IPS-NIHi7 (cell line): Measurements from ENCODE around the gene B4GALT1.
"Not testable (repeated sequence)": the region's sequence is repeated elsewhere in the genome, so short reads cannot be mapped to it uniquely, and the experiment has no call there.

Experiments used
- DNase-seq: peaks from one replicate; pipeline ENCODE4 v3.0.0; 2012; ENCODE audit warnings: mixed read lengths; ENCODE audit errors: extremely low spot score

Gene B4GALT1

GRCh38 chr9:33162721-33163311 is 4.3 kb downstream of the B4GALT1 start:
- DNase-seq, result no peak

- DNase-seq, result no peak
Observed at GRCh38 chr9:33161589-33162132, 5.5 kb downstream of the B4GALT1 start.

DNA sequence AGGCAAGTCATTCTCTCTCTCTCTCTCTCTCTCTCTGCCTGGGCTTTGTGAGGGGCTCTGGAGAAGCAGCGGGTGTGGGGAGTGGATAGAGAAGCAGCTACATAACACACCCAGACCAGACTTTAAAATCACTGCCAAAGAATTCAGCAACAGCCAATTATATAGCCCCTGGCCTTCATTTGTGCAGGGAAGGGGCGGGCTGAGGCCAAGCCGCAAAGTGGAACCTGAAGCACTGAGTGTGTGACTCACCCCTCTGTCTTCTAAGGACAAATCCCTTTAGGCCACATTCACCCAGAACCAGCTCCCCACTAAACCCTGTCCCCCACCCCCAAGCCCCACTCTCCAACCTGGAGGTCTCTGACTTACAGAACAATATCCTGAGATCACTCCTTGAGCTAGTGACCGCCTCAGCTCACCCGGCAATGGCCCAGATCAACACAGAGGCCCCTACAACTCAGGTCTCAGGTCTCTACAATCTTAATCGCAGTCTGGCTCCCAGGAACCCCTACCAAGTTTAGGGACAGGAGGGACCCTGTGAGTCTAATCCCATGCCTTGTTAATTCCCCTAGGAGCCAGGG is 6.0 kb downstream of the B4GALT1 start:
- DNase-seq, result no peak

- DNase-seq, result not testable (repeated sequence)
Observed at GRCh38 chr9:33160446-33160845, 6.7 kb downstream of the B4GALT1 start.

GRCh38 chr9:33159777-33160127 is 7.4 kb downstream of the B4GALT1 start:
- DNase-seq, result no peak

DNA sequence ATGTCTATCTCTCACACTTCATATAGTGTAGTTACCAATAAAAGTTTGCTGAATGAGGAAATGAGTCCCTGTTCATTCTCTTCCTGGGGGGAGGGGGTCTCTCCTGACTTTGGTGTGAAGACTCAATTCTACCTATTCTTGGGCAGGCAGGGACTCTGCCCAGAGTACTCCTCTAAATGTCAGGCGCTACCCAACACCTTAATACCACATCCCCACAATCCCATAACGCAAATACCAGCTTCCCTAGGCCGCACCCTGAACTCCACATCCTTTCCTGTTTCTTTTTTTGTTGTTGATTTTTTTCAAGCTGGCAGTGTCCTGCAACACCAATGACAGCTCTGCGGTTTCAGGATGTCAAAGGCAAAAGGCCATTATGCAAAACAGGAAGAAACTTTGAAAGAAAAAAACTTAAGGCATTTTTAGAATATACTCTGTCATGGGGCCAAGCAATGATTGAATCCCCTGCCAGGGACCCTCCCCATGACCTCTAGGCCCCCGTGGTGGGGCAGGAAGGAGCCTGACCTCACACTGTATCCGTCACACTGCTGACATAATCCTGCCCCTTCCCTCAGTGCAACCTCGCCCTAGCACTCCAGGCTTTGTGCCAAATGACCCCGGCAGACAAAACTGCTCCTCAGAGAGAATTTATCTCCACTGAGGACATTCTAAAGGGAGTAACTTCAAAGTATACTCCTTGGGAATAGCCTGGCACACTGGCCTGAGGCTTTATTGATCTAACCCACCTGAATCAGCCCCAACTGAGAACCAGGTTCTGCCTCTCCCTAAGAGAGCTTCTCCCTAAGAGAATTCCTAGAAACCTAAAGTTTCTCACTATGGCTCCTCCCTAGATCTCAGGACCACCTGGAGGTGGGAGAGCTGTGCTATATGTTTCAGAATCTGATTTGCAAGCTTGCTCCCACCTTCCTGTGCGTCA is 8.0 kb downstream of the B4GALT1 start:
- no peak for DNase-seq

DNA sequence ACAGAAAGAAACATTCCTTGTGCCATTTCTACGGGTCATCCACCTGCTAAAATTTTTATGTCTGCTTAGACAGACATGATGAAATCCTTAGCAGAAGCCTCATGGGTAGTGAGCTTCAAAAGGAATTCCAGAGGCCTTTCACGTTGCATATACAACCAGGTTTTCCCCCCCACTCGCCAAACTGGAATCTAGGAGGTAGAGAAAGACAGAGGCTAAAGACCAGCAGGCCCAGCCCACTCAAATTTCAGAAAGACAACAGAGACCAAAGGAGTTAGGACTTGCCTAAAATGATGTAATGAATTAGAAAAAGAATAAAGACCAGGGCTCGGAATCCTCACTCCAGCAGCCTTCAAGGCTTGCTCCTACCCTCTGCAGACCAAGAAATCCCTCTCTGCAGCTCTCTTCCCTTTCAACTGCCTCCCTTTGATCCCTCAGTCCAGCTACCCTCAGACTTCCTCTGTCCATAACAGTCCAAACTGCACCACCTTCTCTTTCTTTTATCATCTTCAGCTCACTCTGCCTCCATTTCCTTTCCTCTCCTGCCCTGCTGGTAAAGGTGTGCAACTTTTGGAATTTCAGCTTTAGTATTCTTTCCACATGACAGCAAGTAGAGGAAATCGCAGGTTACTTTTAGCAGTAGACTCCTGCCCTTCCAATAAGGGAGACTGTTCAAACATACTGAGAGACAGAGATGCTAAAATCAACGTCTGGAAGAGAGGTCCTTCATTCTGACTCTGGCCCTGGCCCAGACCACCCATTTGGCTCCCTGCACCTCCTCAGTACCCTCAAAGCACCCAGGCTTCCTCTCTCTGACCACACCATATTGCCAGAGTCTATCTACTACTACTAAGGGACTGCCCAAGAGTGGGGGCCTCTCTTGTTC is 8.9 kb downstream of the B4GALT1 start:
- DNase-seq, result no peak

DNA sequence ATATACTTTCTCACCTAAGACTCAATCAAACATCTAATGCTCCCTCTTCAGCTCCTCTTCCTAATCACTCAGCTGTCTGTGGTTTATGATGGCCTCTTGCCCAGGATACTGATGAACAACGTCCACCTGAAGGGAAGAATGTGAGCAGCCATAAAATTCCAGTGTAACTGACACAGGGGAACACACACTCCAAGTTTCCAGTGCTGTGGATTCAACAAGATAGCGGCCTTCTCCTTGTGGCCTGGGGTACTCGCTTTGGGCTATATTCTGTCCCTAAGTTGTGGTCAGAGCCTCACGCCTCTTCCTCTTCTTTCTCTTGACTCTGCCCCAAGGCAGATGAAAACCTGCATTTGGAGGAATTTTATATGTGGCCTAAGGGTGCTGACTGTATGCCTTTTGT is 11.7 kb downstream of the B4GALT1 start:
- DNase-seq, result no peak

GRCh38 chr9:33154371-33154770 is 12.8 kb downstream of the B4GALT1 start:
- DNase-seq, result no peak

DNA sequence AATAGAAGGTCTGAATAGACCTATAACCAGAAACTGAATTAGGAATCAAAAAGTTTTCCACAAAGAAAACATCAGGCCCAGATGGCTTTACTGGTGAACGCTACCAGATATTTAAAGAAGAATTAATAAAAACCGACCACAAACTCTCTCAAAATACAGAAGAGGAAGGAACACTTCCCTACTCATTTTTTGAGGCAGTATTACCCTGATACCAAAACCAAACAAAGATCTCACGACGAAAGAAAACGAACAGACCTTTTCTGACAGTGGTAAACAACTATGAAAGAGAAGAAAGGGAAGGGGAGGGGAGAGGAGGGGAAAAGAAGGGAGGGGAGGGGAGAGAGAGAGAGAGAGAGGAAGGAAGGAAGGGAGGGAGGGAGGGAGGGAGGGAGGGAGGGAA is 13.5 kb downstream of the B4GALT1 start:
- no peak for DNase-seq

GRCh38 chr9:33153001-33153400 is 14.1 kb downstream of the B4GALT1 start:
- no peak for DNase-seq

GRCh38 chr9:33151601-33152000 is 15.5 kb downstream of the B4GALT1 start:
- no peak for DNase-seq

GRCh38 chr9:33151007-33151557 is 16.1 kb downstream of the B4GALT1 start:
- DNase-seq, result no peak

DNA sequence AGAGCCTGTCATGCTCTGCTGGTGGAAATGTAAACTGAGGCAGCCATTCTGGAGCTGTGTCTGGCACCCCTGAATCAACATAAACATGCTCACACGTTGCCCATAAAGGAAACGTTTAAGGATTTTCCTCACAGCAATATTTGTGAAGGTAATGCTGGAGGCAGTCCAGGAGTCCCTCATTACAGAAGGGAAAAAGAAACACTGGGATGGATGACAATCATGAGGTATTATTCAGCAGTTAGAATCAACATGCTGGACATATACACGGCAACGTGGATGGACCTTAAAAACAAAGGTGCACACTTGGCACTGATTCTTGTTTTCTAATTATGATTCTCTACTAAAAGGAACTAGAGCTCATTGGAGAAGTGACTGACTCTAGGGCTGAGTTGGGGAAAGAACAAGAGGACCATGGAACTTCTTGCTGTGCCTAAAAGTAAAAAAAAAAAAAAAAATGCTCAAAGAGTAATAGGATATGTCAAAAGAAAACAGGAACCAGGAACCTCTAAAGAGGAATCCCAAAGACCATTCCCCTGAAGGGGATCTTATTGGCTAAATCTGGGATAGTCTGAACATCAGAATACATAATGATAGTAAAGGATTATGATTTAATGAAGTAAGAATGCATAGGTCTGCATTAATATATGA is 18.6 kb downstream of the B4GALT1 start:
- no peak for DNase-seq

GRCh38 chr9:33147416-33148169 is 19.5 kb downstream of the B4GALT1 start:
- DNase-seq, result no peak

GRCh38 chr9:33146298-33146697 is 20.8 kb downstream of the B4GALT1 start:
- DNase-seq, result no peak

- DNase-seq, result no peak
Observed at GRCh38 chr9:33144551-33144950, 22.6 kb downstream of the B4GALT1 start.

DNA sequence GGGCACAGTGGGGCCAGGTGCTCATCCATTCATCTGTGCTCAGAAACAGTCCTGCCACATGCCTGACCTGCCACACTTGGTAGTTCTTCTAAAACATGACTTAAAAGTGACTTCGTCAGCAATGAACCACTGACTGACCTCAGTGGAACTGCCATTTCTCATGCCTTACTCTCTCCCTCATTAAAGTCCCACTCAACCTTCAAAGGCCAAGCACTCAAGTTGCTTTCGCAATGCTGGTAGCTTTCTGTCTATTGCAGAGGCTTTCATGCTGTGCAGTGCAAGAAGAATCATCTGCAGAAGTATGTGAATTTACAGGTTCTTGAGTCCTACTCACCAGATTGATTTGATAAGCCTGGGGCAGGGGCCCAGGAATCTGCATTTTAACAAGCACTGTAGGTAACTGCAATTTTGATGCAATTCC is 23.9 kb downstream of the B4GALT1 start:
- no peak for DNase-seq

DNA sequence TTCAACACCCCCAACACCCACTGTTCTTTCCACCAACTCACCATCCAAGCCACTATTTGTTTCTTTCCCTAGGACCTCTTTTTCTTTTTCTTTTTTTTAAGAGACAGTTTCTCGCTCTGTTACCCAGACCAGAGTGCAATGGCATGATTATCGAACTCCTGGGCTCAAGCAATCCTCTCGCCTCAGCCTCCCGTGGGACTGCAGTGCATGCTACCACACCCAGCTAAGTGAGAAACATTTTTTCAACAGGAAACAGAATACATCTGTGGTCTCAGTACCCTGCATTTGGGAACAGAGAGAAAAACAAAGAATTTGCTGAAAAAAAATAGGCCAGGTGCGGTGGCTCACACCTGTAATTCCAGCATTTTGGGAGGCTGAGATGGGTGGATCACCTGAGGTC is 24.6 kb downstream of the B4GALT1 start:
- no peak for DNase-seq
